ENCODE measurements around the gene LRRC45.

LRRC45 gene

GRCh38 chr17:82065638-82066303 is 42.7 kb downstream of the LRRC45 start, which contains the start of gene DUS1L:
Gene DUS1L (minus strand): TSS chr17:82065804. CDS start chr17:82065059, 745 bp downstream.
- no peak for FAIRE-seq

DNA sequence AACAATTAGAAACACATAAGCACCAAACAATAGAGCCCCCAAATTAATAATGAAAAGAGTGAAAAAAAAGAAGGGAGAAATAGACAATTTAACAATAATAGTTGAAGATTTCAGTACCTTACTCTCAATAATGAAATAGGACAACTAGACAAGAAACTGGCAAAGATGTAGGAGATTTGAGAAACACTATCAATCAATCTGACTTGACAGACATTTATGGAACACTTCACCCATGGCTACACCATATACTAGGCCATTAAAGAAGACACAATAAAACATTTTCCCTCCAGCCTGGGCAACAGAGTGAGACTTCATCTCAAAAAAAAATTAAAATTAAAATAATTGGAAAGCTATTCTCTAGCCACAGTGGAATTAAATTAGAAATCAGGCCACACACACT is 47.5 kb downstream of the LRRC45 start:
- FAIRE-seq, result no peak

- FAIRE-seq, result no peak
Measured at GRCh38 chr17:82072827-82073226, 49.7 kb downstream of the LRRC45 start.

- FAIRE-seq, result no peak
Measured at GRCh38 chr17:82073446-82073845, 50.3 kb downstream of the LRRC45 start.

DNA sequence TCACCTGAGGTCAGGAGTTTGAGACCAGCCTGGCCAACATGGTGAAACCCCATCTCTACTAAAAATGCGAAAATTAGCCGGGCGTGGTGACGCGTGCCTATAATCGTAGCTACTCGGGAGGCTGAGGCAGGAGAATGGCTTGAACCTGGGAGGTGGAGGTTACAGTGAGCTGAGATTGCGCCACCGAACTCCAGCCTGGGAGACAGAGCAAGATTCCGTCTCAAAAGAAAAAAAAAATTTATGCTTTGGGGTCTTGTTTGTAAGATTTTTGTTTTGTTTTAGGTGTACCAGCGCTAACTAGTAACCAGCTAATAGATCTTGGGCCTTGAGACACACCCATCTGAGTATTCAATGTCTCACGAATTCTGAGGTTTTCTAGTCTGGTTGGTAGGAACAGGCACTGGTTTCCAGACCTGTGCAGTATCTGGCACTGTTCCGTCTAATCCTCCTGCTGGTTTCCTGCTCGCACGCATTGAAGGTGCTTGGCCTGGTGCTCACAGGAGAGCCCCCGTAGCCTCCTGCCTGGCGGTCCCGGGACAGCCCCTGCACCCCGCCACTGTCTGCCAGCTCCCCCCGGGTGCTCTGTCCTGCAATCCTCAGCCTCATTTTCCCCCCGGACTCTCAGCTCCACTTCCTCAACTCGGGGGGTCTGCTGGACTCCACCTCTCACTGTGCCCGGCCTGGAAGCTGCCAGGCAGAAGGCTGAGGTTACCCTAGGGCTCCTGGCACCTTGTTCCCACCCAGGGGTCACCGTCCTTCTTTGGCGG is 53.1 kb downstream of the LRRC45 start:
- FAIRE-seq, result no peak

DNA sequence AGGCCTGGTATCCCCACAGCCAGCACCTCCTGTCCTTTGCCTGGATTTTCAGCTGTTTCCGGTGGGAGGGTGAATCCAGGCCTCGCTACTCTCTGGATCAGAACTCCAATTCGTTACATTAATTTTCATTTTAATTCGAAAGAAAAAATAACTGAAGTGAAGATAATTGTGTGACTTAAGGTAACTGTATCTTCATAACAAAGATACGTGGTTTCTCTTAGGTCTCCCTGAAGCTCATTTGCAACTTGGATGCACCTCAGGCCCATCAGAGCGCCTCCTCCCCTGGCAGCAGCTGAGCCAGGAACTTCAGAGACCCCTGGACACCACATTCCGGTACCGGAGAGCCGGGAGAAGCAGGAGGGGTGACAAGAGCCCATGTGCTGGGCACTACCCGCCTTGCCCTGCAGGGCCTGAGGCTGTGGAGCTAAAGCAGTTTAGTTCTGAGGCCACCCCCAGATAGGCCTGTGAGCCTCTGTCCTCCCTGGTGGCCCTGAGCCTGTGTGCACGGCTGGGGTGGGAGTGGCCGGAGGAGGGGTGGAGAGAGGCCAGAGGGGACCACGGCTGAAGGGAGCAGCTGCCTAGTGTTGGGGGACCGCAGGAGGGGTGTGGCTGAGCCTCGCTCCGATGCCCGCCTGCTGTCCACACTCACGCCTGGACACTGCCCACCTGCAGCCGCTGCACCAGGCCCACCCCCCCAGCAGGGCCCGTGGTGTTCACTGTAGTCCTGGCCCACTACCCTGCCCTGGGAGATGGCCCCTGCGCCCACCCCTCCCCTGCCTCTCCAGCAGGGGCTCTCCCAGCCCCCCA is 53.9 kb downstream of the LRRC45 start:
- FAIRE-seq, result no peak

DNA sequence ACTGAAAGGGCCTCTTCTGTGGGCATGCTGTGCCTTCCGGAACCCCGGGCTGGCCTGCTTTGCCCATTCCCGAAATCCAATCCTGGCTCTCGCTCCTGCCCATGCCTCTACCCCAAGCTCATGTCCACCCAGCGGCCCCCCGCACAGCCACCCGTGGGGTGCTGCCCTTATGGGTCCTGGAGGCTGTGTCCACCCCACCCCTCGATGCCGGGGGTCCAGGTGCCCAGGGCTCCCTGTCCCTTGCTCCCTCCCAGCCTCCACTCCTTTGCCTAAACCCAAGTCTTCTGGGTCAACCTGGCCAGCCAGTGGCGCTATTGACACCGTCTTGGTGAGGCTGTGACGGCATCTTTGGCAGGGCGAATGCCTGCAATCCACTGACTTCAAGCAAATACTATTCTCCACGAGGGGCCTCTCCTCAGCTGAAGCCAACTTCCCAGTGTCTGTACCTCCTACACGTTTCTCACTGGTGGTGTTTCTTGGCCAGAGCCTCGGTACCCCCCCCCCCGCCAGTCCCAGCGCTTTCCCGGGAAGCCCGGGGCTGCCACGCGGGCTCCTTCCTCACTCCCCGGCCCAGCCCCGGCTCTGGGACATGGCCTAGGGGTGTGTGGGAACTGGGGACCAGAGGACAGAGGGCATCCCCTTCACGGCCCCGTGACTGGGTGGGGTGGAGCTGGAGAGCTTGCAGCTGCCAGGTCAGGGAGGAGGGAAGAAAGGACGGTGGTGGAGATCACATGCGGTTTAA is 54.7 kb downstream of the LRRC45 start:
- no peak for FAIRE-seq

DNA sequence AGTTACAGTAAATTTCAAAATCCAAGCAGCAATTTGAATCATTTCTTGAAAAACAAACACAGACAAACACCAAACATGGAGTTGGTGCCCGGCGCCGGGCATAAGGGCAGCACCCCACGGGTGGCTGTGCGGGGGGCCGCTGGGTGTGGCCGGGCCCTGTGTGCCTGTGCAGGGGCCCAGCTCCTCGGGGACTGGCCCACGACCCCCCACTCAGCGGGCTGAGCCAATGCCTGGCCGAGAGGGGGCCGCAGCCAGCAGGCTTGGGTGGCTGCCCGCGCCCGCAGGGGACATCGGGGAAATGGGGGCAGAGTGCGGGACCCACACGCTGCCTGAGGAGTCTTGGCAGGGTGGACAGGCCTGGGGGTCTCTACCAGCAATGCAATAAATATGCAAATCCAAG is 55.3 kb downstream of the LRRC45 start:
- no peak for FAIRE-seq

- FAIRE-seq, result no peak
Measured at GRCh38 chr17:82079001-82079677, 56.0 kb downstream of the LRRC45 start.

GRCh38 chr17:82080048-82080788 is 57.1 kb downstream of the LRRC45 start:
- FAIRE-seq, result no peak
